ENCODE data around the gene BTF3L4. TPM values are rescaled to one million over a fixed set of nuclear protein-coding genes. Genes with fewer than 3 reads are reported as not detected.

BTF3L4 gene
- total and polyA plus RNA-seq, 2 experiments from 2014 or later = 112 to 154 TPM

- Histone ChIP-seq H3K79me2 (replicated peaks; ENCODE audit: insufficient read depth) (peaks cover 18% of the 10 kb centered on the region), H3K4me2 (no peak overlapping the region), H3K27ac (ENCODE audit: low read depth) (no peak overlapping the region), H2AFZ (no peak overlapping the region), H3K4me1 (ENCODE audit: insufficient read depth) (peaks cover 4% of the 10 kb centered on the region), H3K27me3 (ENCODE audit: insufficient read depth) (no peaks in the 10 kb centered on the region), H4K20me1 (replicated peaks; ENCODE audit: insufficient read depth) (peaks cover 19% of the 10 kb centered on the region), H3K9me2 (ENCODE audit: insufficient read depth) (no peaks in the 10 kb centered on the region), H3K4me3 (no peak overlapping the region), H3K36me3 (ENCODE audit: insufficient read depth) (peaks cover 4% of the 10 kb centered on the region), H3F3A (replicated peaks; ENCODE audit: low read depth) (peaks cover 11% of the 10 kb centered on the region; the same call in 1 of the 2 replicates)
- Mint-ChIP-seq H3K36me3 (ENCODE audit: low read depth) (peaks cover 33% of the 10 kb centered on the region), H3K4me1 (peaks cover 7% of the 10 kb centered on the region), H3K27me3 (ENCODE audit: insufficient read depth, low read depth, poor library complexity) (no peaks in the 10 kb centered on the region), H3K9me3 (no peaks in the 10 kb centered on the region), H3K4me3 (no peak overlapping the region), H3K27ac (no peak overlapping the region)
- no peak for ATAC-seq
- TF ChIP-seq CTCF (conservative IDR thresholded peaks at IDR 0.05; ENCODE audit: low read depth in 2 of 2) (no peak), EZH2phosphoT487 (IDR thresholded peaks at IDR 0.05; ENCODE audit: unreplicated experiment) (no peak), EZH2 (IDR thresholded peaks at IDR 0.05; ENCODE audit: low read depth, unreplicated experiment) (no peak), CREB1 (CRISPR knock-in tag; IDR thresholded peaks at IDR 0.05; ENCODE audit: low read depth) (no peak), ZNF462 (CRISPR knock-in tag; IDR thresholded peaks at IDR 0.05) (no peak), ETS1 (IDR thresholded peaks at IDR 0.05) (no peak), REST (IDR thresholded peaks at IDR 0.05; ENCODE audit: unreplicated experiment) (no peak)
- DNase-seq (ENCODE audit: low spot score) = no peak
These were observed 18.7 kb upstream of the BTF3L4 start for GRCh38 chr1:52037402-52037814.
